NCI-H2227 (cell line): ENCODE measurements around the gene DPEP3.

ENCODE experiments used
- DNase-seq: peaks from one replicate; lab custom pipeline; 2025; ENCODE audit not compliant: unreplicated experiment; lab: John Stamatoyannopoulos, UW

The DPEP3 gene

GRCh38 chr16:67967183-67967957 lies 12.9 kb downstream of the DPEP3 start:
- DNase-seq = no peak

DNA sequence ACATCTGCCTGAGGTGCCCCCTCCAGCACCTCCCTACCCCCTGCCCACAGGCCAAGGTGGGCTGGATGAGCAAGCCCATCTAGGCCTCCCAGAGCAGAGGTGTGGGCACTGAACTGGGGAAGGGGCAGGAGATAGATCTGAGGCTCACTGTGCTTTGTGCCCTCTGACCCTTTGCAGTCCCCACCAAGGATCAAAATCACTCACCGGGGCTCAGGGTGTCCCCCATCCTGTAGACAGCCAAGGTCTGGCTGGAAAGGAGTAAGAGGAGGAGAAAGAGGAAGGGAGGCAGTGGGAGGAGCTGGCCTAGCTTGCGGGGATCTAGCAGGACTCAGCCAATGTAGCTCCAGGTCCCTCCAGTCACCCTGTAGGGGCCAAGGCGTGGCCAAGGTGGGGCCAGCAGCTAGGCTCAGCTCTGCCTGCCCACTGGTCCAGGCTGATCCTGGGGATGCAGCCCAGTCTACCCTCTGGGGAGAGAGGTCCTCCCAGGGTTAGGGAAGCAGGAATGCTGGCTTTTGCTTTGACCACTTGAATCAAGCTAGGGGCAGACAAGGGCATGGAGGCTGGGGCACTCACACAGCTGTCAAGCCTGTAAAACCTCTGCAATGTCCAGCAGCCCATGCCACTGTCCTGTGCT lies 13.6 kb downstream of the DPEP3 start:
- no peak for DNase-seq

DNA sequence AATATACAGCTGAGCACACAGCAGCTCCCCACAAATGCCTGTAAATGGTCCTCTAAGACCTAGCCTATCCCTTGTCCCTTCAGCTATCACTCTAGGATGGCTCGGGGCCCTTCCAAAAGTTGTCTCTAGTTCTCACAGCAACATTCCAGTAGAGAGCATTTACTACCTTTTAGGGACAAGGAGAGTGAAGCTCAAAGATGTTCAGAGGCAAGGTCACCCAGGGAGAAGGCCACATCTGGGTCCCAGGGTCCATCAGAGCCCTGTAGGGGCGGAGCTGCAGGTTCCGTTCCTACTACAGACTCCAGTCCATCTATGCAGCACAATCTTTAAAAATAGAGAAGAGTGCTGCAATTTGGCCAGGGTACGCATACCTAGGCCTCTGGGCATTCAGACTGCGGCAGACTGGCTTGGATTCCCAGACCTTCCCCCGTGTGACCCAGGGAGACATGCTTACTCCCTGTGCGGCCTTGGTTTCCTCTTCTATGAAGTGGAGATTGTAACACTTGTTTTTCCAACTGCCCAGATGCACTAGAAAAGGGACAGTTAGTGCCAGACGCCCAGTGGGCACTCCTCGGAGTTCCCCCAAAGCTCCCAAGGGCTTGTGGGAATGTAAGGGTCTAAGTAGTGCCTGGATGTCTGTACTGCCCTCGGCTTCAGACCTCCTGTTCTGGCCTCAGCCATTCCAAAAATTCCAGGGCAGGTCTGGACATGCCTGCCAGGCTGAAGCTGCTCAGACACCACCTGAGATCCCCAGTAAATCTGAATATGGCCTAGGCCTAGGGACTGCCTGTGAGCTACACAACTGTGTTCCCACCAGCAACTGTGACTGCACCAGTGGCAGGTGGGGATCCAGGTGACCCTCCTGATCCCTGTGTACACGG lies 14.4 kb downstream of the DPEP3 start:
- no peak for DNase-seq

DNA sequence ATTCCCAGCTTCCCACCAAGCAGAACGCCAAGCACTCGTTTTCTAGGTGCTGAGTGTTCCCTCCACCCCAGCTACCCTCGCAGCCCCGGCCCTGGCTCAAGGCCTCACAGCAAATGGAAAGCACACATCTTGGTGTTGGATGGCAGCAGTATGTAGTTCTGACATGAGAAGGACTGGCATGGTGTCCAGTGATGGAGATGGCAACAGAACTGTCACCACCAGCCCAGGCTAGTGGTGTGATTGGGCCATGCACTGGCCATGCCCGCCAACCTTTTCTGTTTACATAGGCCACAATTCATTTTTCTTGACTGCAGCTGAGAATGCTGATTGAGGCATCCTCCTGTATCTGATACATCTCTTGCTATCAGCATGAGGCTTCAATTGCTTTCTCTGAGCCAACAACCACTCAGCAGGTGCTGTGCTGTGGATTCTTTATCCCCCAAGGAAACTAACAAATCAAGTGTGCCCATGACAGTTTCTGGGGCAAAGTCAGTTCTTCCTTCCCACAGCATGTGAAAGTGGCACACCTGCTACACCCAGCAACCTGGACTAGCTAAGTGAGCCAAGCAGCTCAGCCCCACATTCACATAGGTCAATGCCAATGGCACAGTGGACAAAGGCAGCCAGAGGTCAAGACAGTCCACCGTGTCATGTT lies 15.7 kb downstream of the DPEP3 start:
- DNase-seq = no peak

DNA sequence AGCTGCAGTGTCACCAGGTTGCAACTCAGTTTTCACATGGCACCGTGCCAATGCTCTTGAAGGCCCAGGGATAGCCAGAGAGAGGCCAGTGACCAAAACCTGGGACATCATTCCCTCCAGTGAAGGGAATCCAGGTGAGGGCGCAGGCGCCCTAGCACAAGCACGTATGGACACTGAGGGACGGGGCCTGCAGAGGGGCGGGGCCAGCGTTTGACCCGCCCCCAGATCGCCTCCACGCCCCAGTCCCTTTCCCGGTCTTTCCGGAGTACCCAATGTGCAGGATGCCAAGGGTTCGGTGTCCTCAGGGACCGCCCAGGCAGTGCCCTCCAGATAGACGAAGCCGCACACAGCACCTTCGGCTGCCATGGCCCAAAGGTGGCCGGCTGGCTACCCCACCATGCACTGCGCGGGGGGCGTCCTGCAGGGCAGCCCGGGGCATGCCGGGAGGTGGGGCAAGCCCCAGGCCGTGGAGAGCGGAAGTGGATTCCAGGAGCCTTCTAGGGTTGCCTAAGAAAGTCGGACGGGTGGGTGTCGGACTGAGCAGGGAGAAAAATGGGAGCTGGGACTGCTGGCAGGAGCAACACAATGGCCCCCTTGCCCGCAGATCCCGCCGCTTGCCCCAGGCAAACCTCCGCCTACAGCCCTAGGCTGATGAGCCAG lies 16.5 kb downstream of the DPEP3 start:
- DNase-seq = no peak

DNA sequence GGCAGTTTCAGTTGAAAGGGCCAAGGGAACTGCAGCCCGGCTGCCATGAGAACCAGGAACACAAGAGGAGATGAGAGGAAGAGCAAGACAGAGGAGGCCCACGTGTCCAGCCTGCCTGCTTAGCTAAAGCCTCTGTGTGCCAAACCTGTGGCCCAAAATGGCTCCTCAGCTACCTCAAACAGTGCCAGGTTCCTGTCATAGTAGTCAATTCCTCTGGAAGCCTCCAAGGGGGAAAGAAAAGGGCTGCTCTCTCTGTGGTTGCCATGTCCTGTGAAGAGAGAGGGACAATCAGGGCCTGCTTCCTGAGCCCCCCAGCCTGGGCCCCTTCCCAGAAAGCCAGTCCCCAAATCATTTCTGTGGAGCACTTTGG lies 17.0 kb downstream of the DPEP3 start:
- no peak for DNase-seq

DNA sequence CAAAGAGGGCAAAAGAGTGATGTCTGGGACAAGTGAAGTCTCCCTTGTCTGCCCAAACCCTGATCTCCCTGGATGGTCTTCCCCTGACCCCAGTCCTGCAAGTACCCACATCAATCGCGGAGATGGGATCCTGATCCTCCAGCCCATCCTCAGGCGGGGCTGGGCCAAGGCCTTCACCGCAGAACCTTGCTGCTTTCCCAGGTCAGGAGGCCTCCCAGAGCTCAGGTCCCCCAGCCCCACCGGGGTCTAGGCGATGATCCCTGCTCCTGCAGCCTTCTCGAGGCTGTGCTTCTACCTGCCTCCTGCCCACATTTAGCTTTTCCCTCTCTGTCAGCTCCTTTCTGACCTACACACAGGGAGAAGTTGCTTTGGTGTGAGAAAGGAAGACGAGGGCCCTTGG lies 18.2 kb downstream of the DPEP3 start:
- DNase-seq = no peak

- no peak for DNase-seq
Observed at GRCh38 chr16:67961551-67961957, 18.7 kb downstream of the DPEP3 start.

DNA sequence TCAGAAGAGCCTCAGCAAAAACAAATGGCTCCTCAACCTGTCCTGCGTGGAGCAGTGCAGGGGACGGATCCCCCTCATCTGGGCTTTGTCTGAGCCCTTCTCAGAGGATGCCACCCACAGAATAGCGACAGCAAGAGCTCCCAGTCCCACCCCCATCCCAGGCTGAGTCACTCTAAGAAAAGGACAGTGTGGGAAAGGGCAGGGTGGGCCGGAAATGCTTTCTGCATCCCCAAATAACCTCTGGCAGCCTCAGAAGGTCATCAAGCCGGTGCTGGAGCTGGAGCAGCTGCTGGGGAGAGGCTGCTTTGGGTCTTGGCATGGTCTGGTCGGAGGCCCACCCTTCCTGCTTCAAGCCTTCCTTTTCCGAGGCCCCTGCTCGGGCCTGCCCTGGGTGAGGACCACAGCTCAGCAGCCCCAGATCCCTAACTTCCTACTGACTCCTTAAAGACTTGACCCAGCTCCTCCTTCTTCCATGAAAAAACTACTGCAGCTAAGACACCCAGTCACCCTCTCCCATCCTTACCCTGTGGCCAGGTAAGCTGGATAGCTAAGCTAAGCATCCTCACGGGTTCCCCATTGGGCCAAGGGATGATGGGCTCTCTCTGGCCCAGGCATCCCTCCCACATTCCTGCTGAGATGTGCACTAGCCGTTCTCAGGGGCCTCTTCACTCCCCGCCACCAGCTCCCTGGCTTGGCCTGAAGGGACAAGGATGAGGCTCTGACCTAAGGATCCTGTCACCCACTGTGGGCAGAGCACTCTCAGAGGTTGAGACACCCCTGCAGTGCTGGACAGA lies 20.6 kb downstream of the DPEP3 start:
- no peak for DNase-seq

DNA sequence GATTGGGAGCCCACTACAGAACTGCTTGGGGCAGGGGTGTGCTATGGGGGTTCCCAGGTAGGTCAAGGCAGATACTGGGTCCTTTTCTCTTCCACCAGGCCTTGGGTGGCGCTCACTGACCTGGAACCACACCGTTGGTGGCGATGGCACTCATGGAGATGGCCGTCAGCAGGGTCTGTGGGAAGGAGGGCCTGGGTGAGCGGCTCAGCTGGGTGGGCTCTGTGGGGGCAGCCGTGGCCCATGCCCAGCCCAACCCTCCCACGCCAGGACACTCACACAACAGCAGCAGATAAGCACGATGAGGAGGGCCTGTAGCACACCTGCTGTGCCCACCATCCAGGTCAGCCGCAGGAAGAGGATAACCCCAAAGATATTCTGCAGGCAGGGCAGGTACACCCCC lies 22.7 kb downstream of the DPEP3 start:
- DNase-seq = no peak

GRCh38 chr16:67954421-67955196 lies 25.7 kb downstream of the DPEP3 start:
- no peak for DNase-seq

DNA sequence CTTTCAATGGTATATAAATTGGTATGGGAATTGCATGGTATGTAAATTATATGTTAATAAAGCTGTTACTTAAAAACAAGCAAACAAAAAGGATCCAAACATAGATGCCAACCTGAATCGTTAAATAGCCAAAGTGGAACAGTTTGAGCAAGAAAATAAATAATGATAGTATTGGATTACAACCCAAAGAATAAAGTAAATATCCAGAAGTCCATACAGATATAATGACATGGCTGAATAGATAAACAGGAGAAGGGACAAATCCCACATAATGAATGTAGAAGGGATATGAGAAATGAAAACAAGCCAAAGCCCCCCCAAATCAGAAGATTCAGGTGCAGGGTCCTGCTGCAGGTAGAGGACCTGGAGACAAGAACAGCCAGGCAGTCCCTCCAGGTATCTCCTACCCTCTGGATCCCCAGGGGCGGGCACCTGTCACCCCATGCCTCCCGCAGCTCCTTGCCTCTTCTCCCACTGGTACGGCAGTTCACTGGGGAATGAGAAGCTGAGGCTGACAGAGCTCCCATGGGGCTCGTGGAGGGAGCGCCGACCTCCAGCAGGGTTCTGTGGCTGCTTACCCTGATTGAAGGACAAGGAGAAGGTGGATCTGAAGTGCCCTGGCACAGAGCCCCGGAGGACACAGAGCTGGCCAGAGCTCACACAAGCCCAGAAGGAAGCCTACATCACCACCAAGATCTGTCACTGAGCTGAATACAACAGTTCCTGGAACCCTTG lies 26.5 kb downstream of the DPEP3 start:
- no peak for DNase-seq

DNA sequence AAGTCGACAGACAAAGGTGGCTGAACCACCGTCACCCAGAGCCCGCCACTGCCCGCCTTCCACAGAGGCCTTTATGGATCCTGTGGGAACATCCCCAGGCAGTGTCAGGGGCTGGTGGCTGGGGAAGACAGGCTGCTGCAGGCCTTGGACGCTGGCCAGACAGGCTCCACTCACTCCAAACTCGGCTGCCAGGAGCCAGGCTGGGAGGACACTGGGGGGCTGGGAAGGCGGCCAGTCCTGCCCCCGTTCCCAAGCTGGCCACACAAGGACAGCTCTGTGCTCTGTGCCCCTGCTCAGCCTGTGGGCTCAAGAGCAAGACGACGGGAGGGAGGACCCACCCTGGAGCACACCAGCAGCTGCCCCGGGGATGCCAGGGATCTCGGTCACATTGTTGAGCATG lies 28.8 kb downstream of the DPEP3 start:
- no peak for DNase-seq

DNA sequence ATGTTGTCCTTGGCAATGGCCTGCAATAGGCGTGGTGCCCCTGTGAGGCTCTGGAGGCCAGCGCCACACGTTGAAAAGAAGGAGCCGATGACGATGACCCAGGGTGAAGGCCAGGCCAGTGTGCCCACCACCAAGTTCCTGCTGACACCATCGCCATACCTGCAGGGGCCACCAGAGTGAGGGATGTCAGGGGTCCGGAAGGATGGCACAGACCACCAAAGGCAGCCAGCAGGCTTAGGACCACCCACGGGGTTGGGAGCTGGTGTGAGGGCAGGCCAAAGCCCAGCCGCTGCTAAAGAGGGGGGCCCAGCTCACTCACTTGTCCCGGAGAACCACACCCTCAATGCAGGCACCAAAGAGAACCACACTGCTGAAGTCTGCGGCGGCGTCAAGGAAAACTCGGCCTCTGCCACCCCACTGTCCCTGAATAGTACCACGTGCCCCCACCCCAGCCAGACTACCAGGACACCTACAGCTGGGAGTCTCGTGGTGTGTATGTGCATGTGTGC lies 29.9 kb downstream of the DPEP3 start:
- no peak for DNase-seq

GRCh38 chr16:67949645-67950044 lies 30.7 kb downstream of the DPEP3 start:
- DNase-seq = no peak

- DNase-seq = no peak
Observed at GRCh38 chr16:67948015-67948414, 32.3 kb downstream of the DPEP3 start.

- no peak for DNase-seq
Observed at GRCh38 chr16:67946966-67947558, 33.2 kb downstream of the DPEP3 start.

- DNase-seq = no peak
Observed at GRCh38 chr16:67946128-67946569, 34.1 kb downstream of the DPEP3 start.
